ENCODE results near the gene KCNG2. TPM values are rescaled to one million over a fixed set of nuclear protein-coding genes. Genes with fewer than 3 reads are reported as not detected.

KCNG2 gene
- total and polyA plus RNA-seq, 2 of the 4 experiments (the other 2 are of a cell fraction) = not detected

DNA sequence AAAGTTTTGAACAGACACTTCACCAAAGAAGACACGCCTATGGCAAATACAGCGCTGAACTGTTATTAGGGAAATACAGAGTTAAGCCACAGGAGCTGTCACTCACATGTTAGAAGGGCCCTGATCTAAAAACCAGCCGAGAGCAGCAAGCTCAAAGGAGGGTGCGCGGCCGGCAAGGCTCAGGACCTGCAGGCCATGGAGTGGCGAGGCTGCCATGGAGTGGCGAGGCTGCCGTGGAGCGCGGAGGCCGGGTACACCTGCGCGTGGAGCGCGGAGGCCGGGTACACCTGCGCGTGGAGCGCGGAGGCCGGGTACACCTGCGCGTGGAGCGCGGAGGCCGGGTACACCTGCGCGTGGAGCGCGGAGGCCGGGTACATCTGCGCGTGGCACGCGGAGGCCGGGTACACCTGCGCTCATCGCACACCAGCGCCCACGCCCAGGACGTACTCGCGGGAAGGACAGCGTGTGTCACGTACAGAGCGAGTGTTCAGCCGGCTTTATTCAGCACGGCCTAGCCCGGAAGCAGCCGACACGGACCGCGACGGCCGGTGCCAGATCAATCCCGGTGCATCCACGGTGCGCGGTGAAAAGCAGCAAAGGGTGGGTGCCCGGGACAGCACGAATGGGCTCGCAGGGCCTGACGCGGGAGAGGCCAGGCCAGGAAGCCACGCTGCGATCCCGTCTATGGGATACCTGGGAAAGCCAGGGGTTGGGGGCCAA lies 84.9 kb downstream of the KCNG2 start:
- peaks cover 20% of the 10 kb centered on the region for H3K9me3 ChIP-seq (ENCODE audit: control insufficient read depth, insufficient read depth, low read length)
- no peak overlapping the region for H4K91ac ChIP-seq (ENCODE audit: insufficient read depth, low read depth, low read length)
- H4K20me1 ChIP-seq (ENCODE audit: insufficient read depth, low read length) = no peaks in the 10 kb centered on the region
- no peak overlapping the region for H2BK120ac ChIP-seq (ENCODE audit: low read depth, low read length)
- BruUV-seq (replicated peaks) = no TSS peak
- no peak overlapping the region for H4K5ac ChIP-seq (ENCODE audit: low read depth, low read length)
- H3K27ac ChIP-seq (ENCODE audit: insufficient read depth, low read length) = no peak overlapping the region
- H2AK5ac ChIP-seq (ENCODE audit: low read depth, low read length) = no peak overlapping the region
- no peak overlapping the region for H2BK15ac ChIP-seq (ENCODE audit: low read depth, low read length)
- no peak overlapping the region for H2BK20ac ChIP-seq (ENCODE audit: low read depth, low read length)
- no peak overlapping the region for H3K14ac ChIP-seq (replicated peaks; ENCODE audit: low read depth, low read length)
- DNase-seq = no peak
- H3K79me1 ChIP-seq (ENCODE audit: low read depth in 1 of 2, low read length in 2 of 2) = no peaks in the 10 kb centered on the region
- no peak overlapping the region for H3K18ac ChIP-seq (ENCODE audit: low read depth, low read length)
- H2AFZ ChIP-seq (replicated peaks; ENCODE audit: low read length, poor library complexity) = no peak overlapping the region
- intact Hi-C loops (cut with micrococcal nuclease) (no loop called here), in situ Hi-C loops (cut with MboI; ENCODE audit: low sequenced_read_pairs) (no loop called here), dilution Hi-C loops (cut with HindIII; ENCODE audit: low sequenced_read_pairs, unreplicated experiment) (no loop called here)
- ChIA-PET CTCF (no interaction called here), POLR2A (ENCODE audit: unreplicated experiment) (no interaction called here)
- H3K56ac ChIP-seq (ENCODE audit: extremely low read depth, insufficient read depth, low read length) = no peak overlapping the region
- no peak overlapping the region for H2BK5ac ChIP-seq (ENCODE audit: low read depth, low read length, poor library complexity, severe bottlenecking)
- no peak overlapping the region for H3K4me3 ChIP-seq (ENCODE audit: insufficient read depth, low read depth, low read length)
- TF ChIP-seq NFE2L2 (IDR thresholded peaks at IDR 0.05; ENCODE audit: low read depth, low read length) (no peak), BHLHE40 (IDR thresholded peaks at IDR 0.05; ENCODE audit: low read depth, low read length) (no peak), SMC3 (IDR thresholded peaks at IDR 0.05; ENCODE audit: low read depth, low read length) (no peak), MXI1 (IDR thresholded peaks at IDR 0.05; ENCODE audit: borderline replicate concordance, low read depth, low read length) (no peak), MAFK (IDR thresholded peaks at IDR 0.05; ENCODE audit: low read depth, low read length) (no peak), RCOR1 (IDR thresholded peaks at IDR 0.05; ENCODE audit: insufficient replicate concordance, low read length) (no peak), CHD1 (IDR thresholded peaks at IDR 0.05; ENCODE audit: low read depth, low read length) (no peak), FOS (IDR thresholded peaks at IDR 0.05; ENCODE audit: low read depth, low read length) (no peak), CEBPB (IDR thresholded peaks at IDR 0.05; ENCODE audit: low read depth, low read length) (no peak), RAD21 (IDR thresholded peaks at IDR 0.05; ENCODE audit: low read length) (no peak)
- TF ChIP-seq, protein P1, sequence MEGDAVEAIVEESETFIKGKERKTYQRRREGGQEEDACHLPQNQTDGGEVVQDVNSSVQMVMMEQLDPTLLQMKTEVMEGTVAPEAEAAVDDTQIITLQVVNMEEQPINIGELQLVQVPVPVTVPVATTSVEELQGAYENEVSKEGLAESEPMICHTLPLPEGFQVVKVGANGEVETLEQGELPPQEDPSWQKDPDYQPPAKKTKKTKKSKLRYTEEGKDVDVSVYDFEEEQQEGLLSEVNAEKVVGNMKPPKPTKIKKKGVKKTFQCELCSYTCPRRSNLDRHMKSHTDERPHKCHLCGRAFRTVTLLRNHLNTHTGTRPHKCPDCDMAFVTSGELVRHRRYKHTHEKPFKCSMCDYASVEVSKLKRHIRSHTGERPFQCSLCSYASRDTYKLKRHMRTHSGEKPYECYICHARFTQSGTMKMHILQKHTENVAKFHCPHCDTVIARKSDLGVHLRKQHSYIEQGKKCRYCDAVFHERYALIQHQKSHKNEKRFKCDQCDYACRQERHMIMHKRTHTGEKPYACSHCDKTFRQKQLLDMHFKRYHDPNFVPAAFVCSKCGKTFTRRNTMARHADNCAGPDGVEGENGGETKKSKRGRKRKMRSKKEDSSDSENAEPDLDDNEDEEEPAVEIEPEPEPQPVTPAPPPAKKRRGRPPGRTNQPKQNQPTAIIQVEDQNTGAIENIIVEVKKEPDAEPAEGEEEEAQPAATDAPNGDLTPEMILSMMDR (conservative IDR thresholded peaks at IDR 0.05; ENCODE audit: low read depth, low read length) = no peak
- TF ChIP-seq, protein P2, sequence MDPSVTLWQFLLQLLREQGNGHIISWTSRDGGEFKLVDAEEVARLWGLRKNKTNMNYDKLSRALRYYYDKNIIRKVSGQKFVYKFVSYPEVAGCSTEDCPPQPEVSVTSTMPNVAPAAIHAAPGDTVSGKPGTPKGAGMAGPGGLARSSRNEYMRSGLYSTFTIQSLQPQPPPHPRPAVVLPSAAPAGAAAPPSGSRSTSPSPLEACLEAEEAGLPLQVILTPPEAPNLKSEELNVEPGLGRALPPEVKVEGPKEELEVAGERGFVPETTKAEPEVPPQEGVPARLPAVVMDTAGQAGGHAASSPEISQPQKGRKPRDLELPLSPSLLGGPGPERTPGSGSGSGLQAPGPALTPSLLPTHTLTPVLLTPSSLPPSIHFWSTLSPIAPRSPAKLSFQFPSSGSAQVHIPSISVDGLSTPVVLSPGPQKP (IDR thresholded peaks at IDR 0.05; ENCODE audit: borderline replicate concordance, low read depth, low read length) = no peak
- H2AK9ac ChIP-seq (replicated peaks; ENCODE audit: low read depth, low read length, poor library complexity) = no peak overlapping the region
- WGBS, 2 experiments (ENCODE audit: extremely low coverage in 2 of 2, insufficient read length in 1 of 2) = 97% methylated on average over 51 of the region's 68 CpGs; no CpG with 5 or more reads in 1 of the 2 experiments
- no peak overlapping the region for H3K4ac ChIP-seq (ENCODE audit: low read depth, low read length)
- no peak for ATAC-seq (ENCODE audit: low read depth)
- no peak overlapping the region for H3K9ac ChIP-seq (ENCODE audit: low read depth, low read length)
- no peaks in the 10 kb centered on the region for H3K27me3 ChIP-seq (ENCODE audit: control insufficient read depth, insufficient read depth, low read length)
- no peak overlapping the region for H4K8ac ChIP-seq (ENCODE audit: low read depth in 2 of 2, low read length in 2 of 2)
- H3K4me1 ChIP-seq (ENCODE audit: control insufficient read depth, insufficient read depth, low read length) = no peaks in the 10 kb centered on the region
- no peak overlapping the region for H3K23ac ChIP-seq (ENCODE audit: low read depth, low read length)
- H3K36me3 ChIP-seq (ENCODE audit: control insufficient read depth, insufficient read depth, low read length) = no peaks in the 10 kb centered on the region
- H3K9me1 ChIP-seq (ENCODE audit: insufficient read depth, low read length) = no peaks in the 10 kb centered on the region
- no peak overlapping the region for H3K4me2 ChIP-seq (ENCODE audit: low read depth, low read length)

Measured in IMR-90 (cell line).